Fibroblast of villous mesenchyme (primary cell): Measurements from ENCODE around the gene INSL6. TPM values are rescaled to one million over a fixed set of nuclear protein-coding genes. Genes with fewer than 3 reads are reported as not detected.
A peak's percentile ranks its signal among the peaks of the same experiment; 100 is the strongest.

Experiments used
- DNase-seq: peaks from one replicate; pipeline ENCODE4 v3.0.0-alpha.2; 2010; ENCODE audit warnings: low read depth
- H3K4me3 ChIP-seq: 2 replicates; pipeline ENCODE4 v1.5.1; 2011; ENCODE audit warnings: low read depth, mild to moderate bottlenecking, low read length
- CTCF ChIP-seq: IDR thresholded peaks from 2 replicates; pipeline ENCODE4 v1.5.1; 2012; ENCODE audit warnings: low read depth, mild to moderate bottlenecking, low read length; ENCODE audit not compliant: insufficient read depth
- total RNA-seq: library from RNA; depleted of rRNA; stranded (reverse); fragments of >200 nt; gene quantifications from 2 replicates; pipeline ENCODE4 v1.2.3, GENCODE V29; 2012

The INSL6 gene
- total RNA-seq, result 0.43 and 0.64 TPM in 2 replicates

- TF ChIP-seq CTCF, result no peak
- peak; percentile 4 for DNase-seq
- no peak within 1 kb of the TSS for H3K4me3 ChIP-seq
Observed at GRCh38 chr9:5185220-5185840, at the start of gene INSL6. TSS of gene INSL6 (minus strand) at chr9:5185639. CDS start at chr9:5185602, 37 bp downstream.

GRCh38 chr9:5231212-5231611 is 45.8 kb upstream of the INSL6 start, which contains the start of gene INSL4:
TSS of gene INSL4 (plus strand) at chr9:5231419. CDS start at chr9:5231524, 105 bp downstream.
- DNase-seq, result no peak
- no peak within 1 kb of the TSS for H3K4me3 ChIP-seq
- no peak for TF ChIP-seq CTCF

GRCh38 chr9:5230554-5230953 is 45.1 kb upstream of the INSL6 start:
- H3K4me3 ChIP-seq, result no peak overlapping the region
- DNase-seq, result no peak
- no peak for TF ChIP-seq CTCF

GRCh38 chr9:5205071-5205470 is 19.6 kb upstream of the INSL6 start:
- DNase-seq, result no peak
- no peak overlapping the region for H3K4me3 ChIP-seq
- no peak for TF ChIP-seq CTCF

- H3K4me3 ChIP-seq, result no peak overlapping the region
- DNase-seq, result no peak
- TF ChIP-seq CTCF, result no peak
Observed at GRCh38 chr9:5195463-5195862, 10.0 kb upstream of the INSL6 start.

- no peak overlapping the region for H3K4me3 ChIP-seq
- TF ChIP-seq CTCF, result no peak
- DNase-seq, result no peak
Observed at GRCh38 chr9:5193345-5193744, 7.9 kb upstream of the INSL6 start.

- no peak for DNase-seq
- no peak for TF ChIP-seq CTCF
Observed at GRCh38 chr9:5191985-5192384, 6.5 kb upstream of the INSL6 start.

More at GRCh38 chr9:5191985-5192384, 6.5 kb upstream of the INSL6 start:
- no peak overlapping the region for H3K4me3 ChIP-seq
